Renal cortex interstitium (tissue), 3 donors: ENCODE measurements around the gene HELQ. TPM values are rescaled to one million over a fixed set of nuclear protein-coding genes. Genes with fewer than 3 reads are reported as not detected.

ENCODE experiments used
- polyA plus RNA-seq, 3 donors: library from polyadenylated mRNA; unstranded; fragments of 120-200 nt; gene quantifications; one replicate each; pipeline ENCODE4 v1.2.1, GENCODE V29; 2013; ENCODE audit not compliant: insufficient read length in 3 of 3

The HELQ gene
- polyA plus RNA-seq, 3 donors: 14.6 to 18.0 (median 15.9) TPM

Other genes with a start within 250 kb of the HELQ start
- gene COQ2, start 171.0 kb downstream of the HELQ start, polyA plus RNA-seq: 10 to 100 TPM; 14.2 to 15.8 (median 15.0) TPM
- gene HPSE, start 121.0 kb downstream of the HELQ start, polyA plus RNA-seq: 1 to 10 TPM; 1.2 to 3.0 (median 1.7) TPM
- gene MRPS18C, start 235 bp upstream of the HELQ start, polyA plus RNA-seq: 10 to 100 TPM; 61.6 to 82.5 (median 66.8) TPM
- 10 to 100 TPM; 23.8 to 33.8 (median 31.0) TPM for gene ABRAXAS1, start 29.3 kb upstream of the HELQ start, polyA plus RNA-seq
- 10 to 100 TPM; 13.4 to 37.0 (median 26.2) TPM for gene GPAT3, start 80.3 kb upstream of the HELQ start, polyA plus RNA-seq